ENCODE data around the gene COG7.
A peak's percentile ranks its signal among the peaks of the same experiment; 100 is the strongest.
"Not testable (repeated sequence)": the region's sequence is repeated elsewhere in the genome, so short reads cannot be mapped to it uniquely, and the experiment has no call there.

COG7 gene

DNA sequence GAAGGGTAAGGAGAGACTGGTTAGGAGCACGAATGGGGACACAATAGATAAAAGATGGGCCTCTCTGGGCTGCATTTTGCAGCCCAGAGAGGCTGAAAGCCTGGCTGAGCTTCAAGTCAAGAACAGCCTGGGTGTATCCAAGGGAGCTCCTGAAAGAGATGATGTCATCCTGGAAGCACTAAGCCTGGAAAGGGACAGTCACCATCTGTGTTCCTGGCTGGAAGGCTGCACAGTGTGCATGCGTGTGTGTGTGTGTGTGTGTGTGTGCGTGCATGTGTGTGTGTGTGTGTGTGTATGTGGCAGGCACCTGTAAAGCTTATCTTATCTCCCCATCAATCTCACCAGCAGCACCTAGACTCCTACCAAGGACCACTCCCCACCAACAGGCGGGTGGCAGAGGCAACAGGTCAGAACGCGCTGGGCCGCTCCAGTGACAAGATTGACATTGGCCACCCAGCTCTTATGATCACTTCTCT lies 44.1 kb downstream of the COG7 start:
- peak; percentile 81 for DNase-seq

DNA sequence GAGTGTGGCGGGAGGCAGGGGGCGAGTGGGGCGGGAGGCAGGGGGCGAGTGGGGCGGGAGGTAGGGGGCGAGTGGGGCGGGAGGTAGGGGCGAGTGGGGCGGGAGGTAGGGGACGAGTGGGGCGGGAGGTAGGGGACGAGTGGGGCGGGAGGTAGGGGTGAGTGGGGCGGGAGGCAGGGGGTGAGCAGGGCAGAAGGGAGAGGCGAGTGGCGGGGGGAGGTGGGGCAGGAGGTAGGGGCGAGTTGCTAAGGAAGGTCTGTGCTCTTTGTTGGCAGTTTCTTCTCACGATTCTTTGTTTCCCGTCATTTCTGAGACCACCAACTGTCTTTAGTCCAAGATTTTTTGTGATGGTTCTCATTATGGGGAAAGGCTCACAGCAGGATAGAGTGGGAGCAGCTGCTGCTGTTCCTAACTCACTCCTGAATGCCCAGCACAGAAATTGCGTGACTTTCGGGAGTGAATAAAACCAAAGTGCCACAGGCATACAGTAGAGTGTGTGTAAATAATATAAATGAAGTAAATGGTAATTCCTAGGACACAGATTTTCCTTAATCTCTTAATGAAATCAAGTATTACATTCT lies 44.7 kb downstream of the COG7 start:
- no peak for DNase-seq

DNA sequence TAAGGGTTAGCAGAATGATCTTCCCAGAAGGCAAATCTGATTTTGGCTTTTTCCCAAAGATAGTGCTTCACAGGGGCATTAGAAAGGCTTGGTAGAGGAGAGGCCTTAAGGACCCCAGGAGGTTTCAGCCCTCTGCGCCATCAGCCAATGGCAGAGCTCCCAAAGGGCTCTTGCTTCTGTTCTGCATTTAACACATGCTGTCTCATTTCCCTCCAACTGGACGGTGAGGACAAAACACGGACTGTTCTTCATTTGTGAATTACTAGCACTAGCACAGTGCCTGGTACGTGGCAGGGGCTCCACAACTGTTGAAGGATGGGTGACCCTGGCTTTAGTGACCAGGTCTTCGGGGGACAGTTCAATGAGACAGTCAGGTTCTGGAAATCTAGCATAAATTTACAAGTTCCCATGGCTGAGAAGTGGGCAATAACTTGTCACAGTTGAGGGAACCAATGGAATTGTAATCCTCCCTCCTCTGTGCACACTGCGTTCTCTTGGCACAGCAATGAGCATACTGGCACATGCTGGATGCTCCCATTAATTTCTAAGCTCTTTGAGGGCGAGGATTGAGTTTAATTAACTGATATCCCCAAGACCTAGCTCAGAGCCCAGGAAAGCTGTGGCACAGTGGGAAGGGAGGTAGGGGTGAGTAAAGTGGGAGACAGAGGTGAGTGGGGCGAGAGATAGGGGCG lies 45.4 kb downstream of the COG7 start:
- DNase-seq: no peak

DNA sequence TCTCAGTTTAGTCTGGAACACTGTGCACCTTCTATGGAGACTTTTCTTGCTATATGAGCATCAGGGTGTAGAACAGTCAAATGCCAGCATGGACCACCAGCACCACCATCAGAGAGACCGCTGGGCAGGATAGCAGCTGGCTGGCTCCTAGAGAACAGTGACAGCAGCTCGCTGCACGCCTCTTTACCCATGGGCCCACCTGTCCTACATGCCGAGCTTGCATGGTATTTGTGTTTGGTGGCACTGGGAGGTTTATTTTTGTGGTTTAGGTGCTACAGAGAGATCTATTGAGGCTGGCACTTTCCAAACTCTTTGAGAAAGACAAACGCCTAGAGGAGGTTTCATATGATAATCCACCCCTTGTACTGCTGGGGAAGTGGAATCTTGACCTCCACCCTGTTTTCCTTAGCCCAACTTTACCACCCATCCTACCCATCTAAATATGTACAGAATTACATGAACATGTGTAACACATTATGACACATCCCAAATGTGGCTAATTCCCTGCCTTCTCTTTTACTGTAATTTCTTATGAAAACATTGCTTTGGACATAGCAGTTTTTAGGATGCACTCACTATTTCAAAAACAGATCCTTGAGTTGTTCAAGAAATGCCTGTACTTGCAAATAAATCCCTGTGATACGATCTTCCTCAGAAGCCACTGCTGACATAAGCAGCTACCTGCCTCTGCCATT lies 46.3 kb downstream of the COG7 start:
- DNase-seq: no peak

DNA sequence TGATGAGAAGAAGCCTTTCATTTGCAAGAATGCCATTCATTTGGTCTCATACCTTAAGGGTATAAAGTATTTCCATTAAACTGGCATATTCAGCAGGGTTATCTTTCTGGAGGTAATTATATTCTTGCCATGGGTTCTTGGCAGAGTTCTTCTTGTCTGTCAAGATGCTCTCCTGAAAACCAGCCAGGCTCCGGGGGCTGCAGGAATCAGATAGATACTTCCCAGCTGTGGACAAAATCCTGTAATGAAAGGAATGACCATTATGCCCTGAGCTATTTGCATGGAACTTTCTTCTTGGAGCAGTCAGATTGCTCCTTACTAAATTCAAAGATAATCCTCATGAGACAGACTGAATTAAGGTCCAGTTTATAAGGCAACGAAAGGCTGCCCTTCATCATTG lies 47.0 kb downstream of the COG7 start:
- no peak for DNase-seq

DNA sequence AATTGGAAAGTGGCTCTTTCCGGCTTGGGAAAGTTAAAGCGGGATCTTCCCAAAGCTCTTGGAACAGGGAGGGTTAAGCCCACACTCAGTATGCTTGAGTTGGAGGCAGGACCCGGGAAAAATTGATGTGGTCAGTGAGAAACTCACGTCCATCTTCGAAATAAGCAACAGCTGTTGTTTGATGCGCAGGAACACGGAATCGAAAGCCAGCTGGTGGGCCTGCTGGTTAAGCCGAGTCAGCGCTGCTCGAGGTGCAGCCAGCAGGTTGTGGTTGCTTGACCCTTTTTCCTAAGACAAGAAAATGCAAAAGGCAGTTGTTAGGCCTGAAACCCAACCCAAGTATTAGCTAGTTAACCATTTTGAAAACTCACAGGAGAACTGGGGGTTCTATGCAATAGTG lies 49.4 kb downstream of the COG7 start:
- DNase-seq: no peak

DNA sequence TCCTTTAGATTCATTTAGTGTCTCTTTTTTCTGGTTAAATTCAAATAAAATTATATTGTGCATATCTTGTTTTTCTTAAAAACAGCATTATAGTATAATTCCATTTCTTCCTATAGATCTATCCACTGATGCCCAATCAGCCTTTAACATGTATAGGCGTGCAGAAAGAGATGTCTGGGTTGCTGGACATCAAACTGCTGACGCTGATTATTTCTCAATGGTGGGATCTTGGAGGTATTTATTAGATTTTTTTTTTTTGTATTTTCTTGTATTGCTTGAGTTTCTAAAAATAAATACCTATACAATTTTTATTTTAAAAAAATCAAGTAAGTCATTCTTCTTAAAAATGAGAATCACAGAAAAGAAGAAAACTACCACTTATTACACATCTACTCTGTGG lies 50.9 kb downstream of the COG7 start:
- DNase-seq: no peak

DNA sequence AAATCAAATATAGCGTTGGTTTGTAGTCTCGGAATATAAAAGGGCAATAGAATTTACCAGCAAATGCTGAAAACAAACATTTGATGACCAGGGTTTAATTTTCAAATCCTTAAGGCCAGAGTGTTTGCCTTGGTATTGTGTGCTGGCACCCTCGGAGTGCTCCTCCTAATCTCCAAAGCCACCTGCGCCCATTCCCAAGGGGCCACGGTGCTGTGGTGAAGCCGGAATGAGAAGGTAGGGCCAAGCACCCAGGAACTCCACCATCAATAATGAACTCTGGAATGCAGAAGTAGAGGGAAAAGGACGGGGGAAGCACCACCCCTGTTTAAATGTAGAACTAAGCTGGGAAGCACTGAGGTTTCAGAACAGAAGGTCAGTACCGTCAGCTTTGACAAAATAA lies 51.9 kb downstream of the COG7 start:
- no peak for DNase-seq

DNA sequence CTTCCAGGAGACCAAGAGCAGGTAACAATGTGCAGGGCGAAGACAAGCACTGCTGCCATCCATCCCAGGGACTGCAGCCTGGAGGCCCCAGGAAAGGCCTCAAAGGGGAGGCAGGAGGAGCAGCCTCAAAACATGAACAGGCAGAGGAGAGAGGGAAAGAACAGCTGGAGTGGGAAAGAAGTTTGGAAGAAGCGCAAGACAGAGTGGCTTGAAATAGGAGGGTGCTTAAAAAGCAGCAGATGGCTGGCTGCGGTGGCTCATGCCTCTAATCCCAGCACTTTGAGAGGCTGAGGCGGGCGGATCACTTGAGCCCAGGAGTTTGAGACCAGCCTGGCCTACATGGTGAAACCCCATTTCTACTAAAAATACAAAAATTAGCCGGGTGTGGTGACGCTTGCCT lies 52.5 kb downstream of the COG7 start:
- not testable (repeated sequence) for DNase-seq

DNA sequence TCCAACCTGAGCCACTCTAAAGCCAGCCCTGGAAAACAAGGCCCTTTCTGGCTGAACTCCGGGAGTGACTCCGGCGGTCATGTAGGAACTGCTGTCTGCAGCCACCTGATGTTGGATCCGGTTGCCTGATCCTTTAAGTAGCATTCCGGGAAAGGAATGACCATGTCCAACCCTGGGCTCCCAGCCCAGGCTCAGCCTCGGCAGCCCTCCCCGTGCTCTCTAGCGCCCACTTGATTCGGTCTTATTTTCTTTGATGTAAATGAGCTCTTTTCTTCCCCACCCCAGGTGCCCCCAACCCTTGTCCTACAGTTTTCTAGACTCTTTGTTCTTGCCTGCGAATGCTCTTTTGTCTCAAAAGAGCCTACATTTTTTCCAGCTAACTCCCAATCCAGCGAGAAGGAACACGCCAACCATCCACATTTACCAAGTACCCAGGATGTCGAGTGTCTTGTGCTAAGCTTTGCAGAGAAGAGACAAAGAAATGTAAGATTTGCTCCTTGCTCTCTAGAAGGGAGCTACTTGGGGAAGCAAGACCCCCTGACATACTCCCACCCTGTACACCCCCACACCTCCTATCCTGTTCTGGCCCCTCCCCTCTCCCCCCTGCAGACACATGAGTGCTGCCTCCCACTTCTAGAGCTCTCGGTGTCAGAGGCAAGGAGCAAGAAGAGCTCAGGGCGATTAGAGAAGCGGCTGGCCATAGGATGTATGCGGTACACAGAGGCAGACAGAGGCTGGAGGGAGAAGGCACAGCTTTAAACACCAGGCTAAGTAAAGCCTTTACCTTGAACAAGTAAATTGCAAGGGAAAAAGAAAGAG lies 53.8 kb downstream of the COG7 start:
- no peak for DNase-seq

DNA sequence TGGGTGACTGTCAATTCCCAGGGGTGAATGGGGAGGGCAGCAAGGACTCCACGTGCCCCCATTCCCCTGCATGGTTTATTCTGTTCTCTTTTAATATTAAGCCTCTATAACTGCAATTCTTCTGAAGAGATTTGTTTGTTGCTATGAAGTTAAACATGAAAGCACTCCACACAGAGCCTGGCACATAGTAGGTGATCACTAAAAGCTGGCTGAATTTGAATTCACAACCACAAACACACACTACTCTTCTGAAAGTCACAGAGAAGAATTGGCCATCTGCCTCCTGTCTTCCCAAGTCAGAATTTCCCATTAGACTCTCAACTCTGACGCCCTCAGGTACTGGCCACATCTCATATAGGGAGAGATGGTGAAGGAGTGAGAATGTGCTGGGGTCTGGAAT lies 55.5 kb downstream of the COG7 start:
- no peak for DNase-seq

DNA sequence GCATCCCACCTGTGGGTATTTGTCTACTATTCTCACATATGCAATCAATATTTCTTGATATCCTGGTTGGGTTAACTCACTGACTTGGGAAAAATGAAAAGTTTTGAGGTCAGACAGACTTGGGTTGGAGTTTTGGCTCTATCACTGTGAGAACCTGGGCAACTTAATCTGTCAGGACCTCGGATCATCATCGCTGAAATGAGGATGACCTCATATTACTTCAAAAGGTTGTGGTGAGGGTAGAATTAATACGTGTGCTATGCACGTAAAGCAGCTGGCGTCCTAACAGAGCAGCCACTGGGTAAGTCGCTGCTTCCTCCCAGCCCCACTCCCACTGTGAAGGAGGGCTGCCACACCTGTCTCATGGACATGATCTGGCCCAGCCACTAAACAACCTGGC lies 57.3 kb downstream of the COG7 start:
- no peak for DNase-seq

DNA sequence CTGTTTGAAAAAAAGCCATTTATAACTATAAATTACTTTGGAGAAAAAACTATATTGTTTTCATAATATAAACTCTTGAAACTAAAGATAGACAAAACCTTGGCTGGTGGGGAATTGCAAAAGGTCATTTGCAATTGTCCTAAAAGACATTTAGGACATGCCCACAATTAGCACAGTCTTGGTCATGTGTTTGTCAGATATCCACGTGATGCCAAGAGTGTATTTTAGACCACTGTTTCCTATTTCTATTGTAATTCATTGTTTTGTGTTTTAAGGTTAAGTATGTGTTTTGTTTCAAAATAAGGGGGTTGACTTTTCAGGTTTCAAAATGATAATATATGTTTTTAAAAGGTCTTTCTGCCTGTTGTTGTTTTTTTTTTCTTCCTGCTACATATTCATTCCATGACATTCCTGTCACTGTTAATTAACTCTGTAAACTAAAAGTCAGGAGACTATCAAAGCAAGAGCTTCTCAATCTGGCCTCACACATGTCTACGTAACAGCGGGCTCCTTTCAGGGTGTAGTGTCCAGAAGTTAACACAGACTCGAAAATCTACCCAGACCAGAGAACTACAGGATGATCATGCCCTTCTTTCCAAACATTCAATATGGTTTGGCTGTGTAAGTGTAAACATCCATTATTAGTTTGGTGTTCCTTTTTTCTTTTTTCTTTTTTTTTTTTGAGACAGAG lies 58.7 kb downstream of the COG7 start:
- no peak for DNase-seq

DNA sequence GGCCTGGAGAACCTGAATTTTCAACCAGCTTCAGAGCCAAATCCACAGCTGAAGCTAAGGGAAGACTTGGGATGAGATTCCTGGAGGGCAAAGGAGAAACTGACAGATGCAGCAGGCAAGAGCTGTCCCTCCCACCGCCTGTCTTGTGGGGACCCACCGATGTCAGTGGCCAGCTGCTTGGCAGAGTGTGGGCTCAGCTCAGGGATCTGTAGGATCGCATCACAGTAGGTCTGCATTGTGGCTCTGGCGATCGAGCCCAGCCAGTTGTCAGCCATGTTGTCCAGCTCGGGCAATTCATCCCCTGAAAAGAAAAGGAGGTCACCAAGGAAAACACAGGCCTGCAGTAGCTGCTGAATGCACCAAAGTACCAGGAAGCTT lies 60.8 kb downstream of the COG7 start:
- no peak for DNase-seq

DNA sequence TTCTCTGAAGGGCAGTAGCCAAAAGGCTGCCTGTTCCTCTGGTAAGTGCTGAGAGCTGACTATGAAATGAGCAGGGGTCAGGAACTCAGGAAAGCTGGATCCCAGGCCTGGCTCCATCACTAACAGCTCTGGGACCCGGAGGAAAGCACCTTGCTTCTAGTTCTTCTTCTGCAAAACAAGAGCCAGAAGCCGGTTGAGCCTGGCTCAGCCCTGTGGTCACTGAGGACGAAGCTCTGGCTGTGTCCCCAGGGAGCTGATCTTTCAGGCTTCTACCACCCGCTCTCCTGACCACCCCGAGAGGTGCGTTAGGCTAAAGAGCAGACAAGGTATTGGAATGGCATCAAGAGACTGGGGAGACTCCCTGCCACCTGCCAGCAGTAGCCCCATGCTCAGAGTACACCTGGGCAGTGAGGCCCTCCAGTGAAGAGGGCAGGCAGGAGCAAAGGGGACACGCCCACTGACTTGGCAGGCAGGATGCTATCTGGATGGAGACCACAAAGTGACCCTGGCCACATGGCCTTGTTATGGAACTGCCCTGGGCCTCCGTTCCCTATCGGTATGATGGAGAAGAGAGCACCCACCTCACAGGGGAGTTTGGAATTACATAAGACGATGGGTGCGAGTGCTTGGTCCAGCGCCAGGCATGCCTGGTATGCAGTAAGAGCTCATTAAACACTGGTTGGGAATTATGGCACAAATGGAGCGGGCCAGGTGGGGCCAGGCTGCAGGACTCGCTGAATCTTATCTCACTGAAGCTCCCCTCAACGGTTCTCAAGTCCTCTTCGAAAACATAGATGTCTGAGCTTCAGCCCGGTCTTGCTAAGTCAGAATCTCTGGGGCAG lies 61.4 kb downstream of the COG7 start:
- no peak for DNase-seq

DNA sequence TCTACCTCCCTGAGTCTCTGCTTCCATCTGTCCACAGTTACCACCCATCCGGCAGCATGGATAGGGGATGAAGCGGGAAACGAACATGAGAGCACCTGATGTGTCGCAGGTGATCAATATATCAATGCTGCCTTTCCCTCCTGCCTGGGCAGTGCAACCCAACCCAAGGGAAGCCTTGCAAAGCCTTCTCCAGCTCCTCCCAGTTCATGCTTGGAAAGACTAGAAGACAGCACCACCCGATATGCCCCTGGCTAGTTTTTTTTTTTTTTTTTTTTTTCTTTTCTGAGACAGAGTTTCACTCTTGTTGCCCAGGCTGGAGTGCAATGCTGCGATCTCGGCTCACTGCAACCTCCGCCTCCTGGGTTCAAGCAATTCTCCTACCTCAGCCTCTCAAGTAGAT lies 63.1 kb downstream of the COG7 start:
- not testable (repeated sequence) for DNase-seq

DNA sequence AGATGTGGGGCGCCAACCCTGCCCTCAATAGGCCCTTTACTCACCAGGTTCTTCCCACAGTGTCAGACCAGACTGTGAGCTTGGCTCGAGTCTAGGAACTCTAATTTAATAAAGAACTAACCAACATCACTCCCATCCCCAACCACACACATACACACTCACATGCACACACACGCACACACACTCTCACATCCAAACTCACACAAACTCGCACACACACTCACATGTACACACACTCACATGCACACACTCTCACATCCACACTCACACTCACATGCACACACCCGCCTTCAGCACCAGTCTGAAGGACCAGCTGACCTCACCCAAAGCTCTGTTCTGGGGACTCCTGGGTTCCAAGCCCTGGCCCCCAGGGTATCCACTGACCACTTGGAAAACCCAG lies 63.8 kb downstream of the COG7 start:
- DNase-seq: no peak

DNA sequence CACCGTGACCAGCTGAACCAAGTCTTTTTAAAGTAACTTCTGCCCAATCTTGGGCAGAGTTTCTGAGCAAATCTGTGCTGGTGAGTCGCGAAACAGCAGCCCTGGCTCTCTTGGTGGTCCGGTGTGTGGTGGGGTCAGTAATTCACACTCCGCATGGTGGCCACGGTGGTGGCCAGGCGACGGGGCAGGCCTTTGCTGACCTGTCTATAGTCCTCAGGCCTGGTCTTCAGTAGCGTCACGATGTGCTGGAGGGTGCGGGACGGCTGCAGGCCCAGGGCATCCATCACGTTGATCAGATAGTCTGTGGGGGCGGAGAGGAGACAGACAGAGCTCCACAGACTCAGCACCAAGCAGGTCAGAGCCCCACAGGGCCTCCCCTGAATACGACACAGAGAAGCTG lies 64.2 kb downstream of the COG7 start:
- no peak for DNase-seq

DNA sequence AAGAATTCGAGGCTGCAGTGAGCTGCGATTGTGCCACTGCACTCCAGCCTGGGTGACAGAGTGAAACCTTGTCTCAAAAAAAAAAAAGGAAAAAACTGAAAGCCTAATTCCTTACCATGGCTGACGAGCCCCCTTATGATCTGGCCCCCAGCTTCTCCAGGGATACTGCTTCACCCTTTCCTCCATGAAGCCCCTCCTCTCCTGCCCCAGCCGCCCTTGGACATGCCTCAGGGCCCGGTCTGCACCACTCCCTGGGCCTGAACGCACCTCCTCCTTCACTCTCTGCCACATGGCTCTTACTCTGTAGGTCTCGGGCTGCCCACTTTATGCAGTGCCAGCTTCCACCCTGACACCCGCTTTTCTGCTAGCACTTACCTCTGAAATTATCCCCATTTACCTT lies 65.3 kb downstream of the COG7 start:
- no peak for DNase-seq

DNA sequence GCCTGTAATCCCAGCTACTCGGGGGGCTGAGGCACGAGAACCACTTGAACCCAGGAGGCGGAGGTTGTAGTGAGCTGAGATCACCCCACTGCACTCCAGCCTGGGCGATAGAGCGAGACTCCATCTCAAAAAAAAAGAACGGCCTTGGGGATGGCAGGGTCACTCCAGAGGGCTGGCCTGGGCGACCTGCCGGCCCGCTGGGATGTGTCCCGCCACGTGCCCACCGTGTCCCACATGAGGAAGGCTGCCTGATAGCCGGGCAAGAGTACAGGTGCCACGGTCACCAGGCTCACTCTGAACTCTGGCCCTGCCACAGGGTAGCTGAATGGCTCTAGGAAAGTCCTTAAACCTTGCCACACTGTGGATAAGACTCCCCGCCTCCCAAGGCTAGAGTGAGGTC lies 67.5 kb downstream of the COG7 start:
- DNase-seq: no peak

DNA sequence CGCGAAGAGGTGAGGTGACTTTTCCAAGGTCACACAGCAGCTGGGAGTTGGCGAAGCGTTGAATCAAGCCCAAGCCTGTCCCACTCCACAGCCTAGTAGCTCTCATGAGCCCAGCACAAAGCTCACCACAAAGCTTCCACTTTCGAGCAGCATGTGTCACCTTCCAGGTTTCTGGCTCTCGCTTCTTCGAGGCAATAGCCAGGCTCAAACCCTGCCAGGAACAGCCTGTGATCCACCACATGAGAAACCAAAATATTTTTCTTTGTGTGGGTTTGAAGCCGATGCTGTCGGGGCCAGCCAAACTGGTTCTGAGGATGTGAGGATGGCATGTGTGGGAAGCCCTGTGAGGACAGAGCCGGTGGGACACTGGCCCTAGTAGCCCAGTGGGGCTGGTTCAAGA lies 68.1 kb downstream of the COG7 start:
- no peak for DNase-seq

DNA sequence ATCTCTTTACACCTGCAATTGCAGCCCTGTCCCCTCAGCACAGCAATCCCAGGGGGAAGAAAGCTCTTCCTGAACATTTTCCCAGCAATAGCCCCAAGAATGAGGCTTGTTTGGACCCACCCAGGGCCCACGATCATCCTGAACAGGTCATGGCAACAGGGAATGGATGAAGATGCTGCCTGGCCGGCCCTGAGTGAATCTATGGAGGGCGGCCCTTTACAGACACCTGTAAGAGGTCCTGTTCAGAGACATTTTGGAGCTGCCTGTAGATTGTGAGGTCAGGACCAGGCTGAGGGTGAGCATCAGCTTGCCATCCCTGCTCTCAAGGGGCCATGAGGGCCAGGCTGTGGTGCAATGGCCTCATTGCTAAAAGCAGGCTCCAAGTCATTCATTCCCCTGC lies 69.1 kb downstream of the COG7 start:
- DNase-seq: no peak
